H1 (cell line): ENCODE measurements around the gene LAMA3. TPM values are rescaled to one million over a fixed set of nuclear protein-coding genes. Genes with fewer than 3 reads are reported as not detected.

Experiments used
- CTCF ChIA-PET: fragments of 300-600 bp; sonication (Branson Sonifier 250); formaldehyde crosslinking; loops from one replicate; lab custom pipeline; 2021; ENCODE audit not compliant: partially characterized antibody; lab: Charles Lee
- POLR2A ChIA-PET: fragments of 300-600 bp; sonication (Branson Sonifier 250); formaldehyde crosslinking; loops from one replicate; lab custom pipeline; 2021; ENCODE audit warnings: inconsistent platforms; ENCODE audit not compliant: partially characterized antibody; lab: Charles Lee
- DNase-seq, 2 experiments: peaks; one replicate each; pipeline versions ENCODE4 v3.0.0 to v3.0.0-alpha.2; 2010 to 2022; ENCODE audit warnings: low spot score in 2 of 2, low read depth in 1 of 2, mixed read lengths in 1 of 2
- FAIRE-seq: peaks from 2 replicates; lab custom pipeline; 2011; peaks lifted over from hg19 to GRCh38; lab: Jason Lieb, UNC
- H2AFZ ChIP-seq: 2 replicates; pipeline ENCODE4 v1.8.1; 2012; ENCODE audit warnings: low read length, inconsistent platforms
- H2AK5ac ChIP-seq: 2 replicates; pipeline ENCODE4 v1.6.1; 2013; ENCODE audit warnings: low read depth, low read length
- H2BK120ac ChIP-seq: replicated peaks from 2 replicates; pipeline ENCODE3; 2013; ENCODE audit warnings: low read depth, low read length, inconsistent platforms
- H2BK12ac ChIP-seq: 2 replicates; pipeline ENCODE4 v1.6.1; 2013; ENCODE audit warnings: low read depth, low read length
- H2BK15ac ChIP-seq: 2 replicates; pipeline ENCODE4 v1.6.1; 2013; ENCODE audit warnings: low read length
- H2BK20ac ChIP-seq: 2 replicates; pipeline ENCODE4 v1.6.1; 2013; ENCODE audit warnings: low read length
- H2BK5ac ChIP-seq: 2 replicates; pipeline ENCODE4 v1.6.1; 2013; ENCODE audit warnings: low read depth, low read length
- H3K14ac ChIP-seq: 2 replicates; pipeline ENCODE4 v1.6.1; 2013; ENCODE audit warnings: inconsistent platforms; ENCODE audit not compliant: insufficient read length
- H3K18ac ChIP-seq: 2 replicates; pipeline ENCODE4 v1.6.1; 2013; ENCODE audit warnings: low read length; ENCODE audit errors: extremely low read depth
- H3K23ac ChIP-seq: 2 replicates; pipeline ENCODE4 v1.6.1; 2013; ENCODE audit warnings: inconsistent platforms; ENCODE audit not compliant: insufficient read length
- H3K23me2 ChIP-seq: 2 replicates; pipeline ENCODE4 v1.6.1; 2013; ENCODE audit warnings: low read depth, low read length
- H3K27ac ChIP-seq: 2 replicates; pipeline ENCODE4 v1.6.1; 2011; ENCODE audit warnings: low read depth, low read length, inconsistent platforms
- H3K27me3 ChIP-seq, 4 experiments: replicated peaks in 1 of 4; 1 replicate in 1 of 4; 2 replicates in 3 of 4; pipeline versions ENCODE4 v1.6.1 to v1.8.1; 2011 to 2013; ENCODE audit warnings: low read length in 3 of 4, mild to moderate bottlenecking in 3 of 4, inconsistent platforms in 2 of 4, mixed read lengths in 2 of 4, moderate library complexity in 1 of 4; ENCODE audit not compliant: control insufficient read depth in 3 of 4, insufficient read depth in 3 of 4; ENCODE audit errors: extremely low read depth in 1 of 4
- H3K36me3 ChIP-seq, 4 experiments: 2 replicates each; pipeline versions ENCODE4 v1.6.1 to v1.8.1; 2011 to 2013; ENCODE audit warnings: mild to moderate bottlenecking in 4 of 4, low read length in 3 of 4, moderate library complexity in 2 of 4, control low read depth in 1 of 4, inconsistent platforms in 1 of 4; ENCODE audit not compliant: insufficient read depth in 4 of 4, control insufficient read depth in 2 of 4
- H3K4ac ChIP-seq: replicated peaks from 2 replicates; pipeline ENCODE3; 2013; ENCODE audit warnings: low read length, low read depth, mixed read lengths, inconsistent platforms; ENCODE audit not compliant: insufficient read length
- H3K4me1 ChIP-seq, 4 experiments: replicated peaks in 1 of 4; 1 replicate in 1 of 4; 2 replicates in 3 of 4; pipeline versions ENCODE4 v1.6.1 to v1.8.1; 2011 to 2013; ENCODE audit warnings: low read length in 3 of 4, inconsistent platforms in 2 of 4, mixed read lengths in 1 of 4; ENCODE audit not compliant: insufficient read depth in 4 of 4, control insufficient read depth in 3 of 4
- H3K4me2 ChIP-seq, 2 experiments: 2 replicates each; pipeline versions ENCODE4 v1.6.1 to v1.8.1; 2011 to 2013; ENCODE audit warnings: low read depth in 2 of 2, low read length in 2 of 2, control low read depth in 1 of 2, inconsistent platforms in 1 of 2, mild to moderate bottlenecking in 1 of 2; ENCODE audit not compliant: insufficient read depth in 1 of 2
- H3K4me3 ChIP-seq, 4 experiments: fragments of 200-600, 300-600 bp in 1 of 4; sonication (generic), shearing (Covaris generic), sonication (Bioruptor Twin) in 1 of 4; 2 replicates each; pipeline versions ENCODE4 v1.5.1 to v1.8.1; 2011 to 2016; ENCODE audit warnings: low read length in 4 of 4, low read depth in 3 of 4, control low read depth in 2 of 4, inconsistent platforms in 2 of 4, mild to moderate bottlenecking in 2 of 4, mixed read lengths in 1 of 4, moderate library complexity in 1 of 4; ENCODE audit not compliant: insufficient read depth in 2 of 4; ENCODE audit errors: extremely low read depth in 1 of 4
- H3K56ac ChIP-seq: replicated peaks from 2 replicates; pipeline ENCODE3; 2013; ENCODE audit warnings: low read depth, mild to moderate bottlenecking, mixed read lengths, low read length, inconsistent platforms; ENCODE audit not compliant: insufficient read length
- H3K79me1 ChIP-seq: 2 replicates; pipeline ENCODE4 v1.6.1; 2013; ENCODE audit warnings: low read depth, low read length, control low read depth
- H3K79me2 ChIP-seq, 2 experiments: 2 replicates each; pipeline versions ENCODE4 v1.6.1 to v1.8.1; 2012 to 2013; ENCODE audit warnings: low read length in 2 of 2, mild to moderate bottlenecking in 2 of 2, inconsistent platforms in 1 of 2; ENCODE audit not compliant: insufficient read depth in 2 of 2, control insufficient read depth in 1 of 2
- H3K9ac ChIP-seq, 4 experiments: replicated peaks in 1 of 4; 1 replicate in 1 of 4; 2 replicates in 3 of 4; pipeline versions ENCODE4 v1.6.1 to v1.8.1; 2011 to 2013; ENCODE audit warnings: low read depth in 3 of 4, low read length in 3 of 4, control low read depth in 2 of 4, mild to moderate bottlenecking in 2 of 4, moderate library complexity in 2 of 4, inconsistent platforms in 1 of 4; ENCODE audit errors: extremely low read depth in 1 of 4
- H3K9me3 ChIP-seq, 2 experiments: 2 replicates each; pipeline versions ENCODE4 v1.6.1 to v1.8.1; 2012 to 2013; ENCODE audit warnings: mild to moderate bottlenecking in 2 of 2, moderate library complexity in 2 of 2, control low read depth in 1 of 2, inconsistent platforms in 1 of 2, low read depth in 1 of 2, low read length in 1 of 2, mixed read lengths in 1 of 2; ENCODE audit not compliant: insufficient read depth in 2 of 2
- H4K20me1 ChIP-seq, 2 experiments: replicated peaks in 1 of 2; 2 replicates each; pipeline versions ENCODE3 to v1.8.1; 2011 to 2013; ENCODE audit warnings: inconsistent platforms in 2 of 2, low read length in 2 of 2, mild to moderate bottlenecking in 1 of 2; ENCODE audit not compliant: insufficient read depth in 2 of 2, control insufficient read depth in 1 of 2
- H4K5ac ChIP-seq: 2 replicates; pipeline ENCODE4 v1.6.1; 2013; ENCODE audit warnings: low read length, low read depth, mixed read lengths, inconsistent platforms; ENCODE audit not compliant: insufficient read length
- H4K8ac ChIP-seq: 2 replicates; pipeline ENCODE4 v1.8.0; 2013; ENCODE audit warnings: mild to moderate bottlenecking, moderate library complexity, low read length, inconsistent platforms; ENCODE audit not compliant: insufficient read depth; ENCODE audit errors: extremely low read depth
- H4K91ac ChIP-seq: replicated peaks from 2 replicates; pipeline ENCODE3; 2013; ENCODE audit warnings: low read length, mixed read lengths, inconsistent platforms; ENCODE audit not compliant: insufficient read length
- ASH2L ChIP-seq: fragments of 200-600, 300-600 bp; sonication (generic); IDR thresholded peaks from one replicate; pipeline ENCODE4 v1.7.1; 2017; ENCODE audit warnings: low read length
- HDAC6 ChIP-seq: IDR thresholded peaks from one replicate; pipeline ENCODE4 v1.7.1; 2012; ENCODE audit warnings: low read depth, mild to moderate bottlenecking, inconsistent platforms, low read length, moderate library complexity
- JUN ChIP-seq: IDR thresholded peaks from 2 replicates; pipeline ENCODE4 v1.6.1; 2011; ENCODE audit warnings: low read depth, mild to moderate bottlenecking, improper control_type of control experiment, low read length
- KDM1A ChIP-seq: fragments of 200-600, 300-600 bp; sonication (generic); IDR thresholded peaks from 2 replicates; pipeline ENCODE4 v1.7.1; 2016; ENCODE audit warnings: mild to moderate bottlenecking, low read length, borderline replicate concordance
- PHF8 ChIP-seq: fragments of 200-600 bp; sonication (generic); conservative IDR thresholded peaks from 2 replicates; pipeline ENCODE4 v1.7.1; 2012; ENCODE audit warnings: low read depth, mild to moderate bottlenecking, inconsistent platforms, low read length, moderate library complexity
- POLR2A ChIP-seq, 2 experiments: IDR thresholded peaks; 1 replicate in 1 of 2; 2 replicates in 1 of 2; pipeline ENCODE4 v1.6.1; 2011; ENCODE audit warnings: low read depth in 2 of 2, low read length in 2 of 2, mild to moderate bottlenecking in 2 of 2; ENCODE audit errors: control extremely low read depth in 1 of 2
- POU5F1 ChIP-seq: IDR thresholded peaks from 2 replicates; pipeline ENCODE4 v1.6.1; 2011; ENCODE audit warnings: low read depth, mild to moderate bottlenecking, low read length, moderate library complexity
- RBBP5 ChIP-seq: IDR thresholded peaks from 2 replicates; pipeline ENCODE4 v1.7.1; 2012; ENCODE audit warnings: low read depth, mild to moderate bottlenecking, inconsistent platforms, low read length, moderate library complexity, borderline replicate concordance
- SAP30 ChIP-seq: fragments of 300-600 bp; sonication (generic); IDR thresholded peaks from 2 replicates; pipeline ENCODE4 v1.7.1; 2012; ENCODE audit warnings: low read length, moderate library complexity, mild to moderate bottlenecking, inconsistent platforms; ENCODE audit not compliant: insufficient read depth, insufficient replicate concordance
- SIX5 ChIP-seq: IDR thresholded peaks from 2 replicates; pipeline ENCODE4 v1.6.1; 2011; ENCODE audit warnings: mild to moderate bottlenecking, low read depth, low read length
- SP1 ChIP-seq: IDR thresholded peaks from 2 replicates; pipeline ENCODE4 v1.6.1; 2011; ENCODE audit warnings: low read depth, low read length
- SRF ChIP-seq: IDR thresholded peaks from 2 replicates; pipeline ENCODE4 v1.6.1; 2011; ENCODE audit warnings: mild to moderate bottlenecking, low read depth, low read length, moderate library complexity
- WGBS, 2 experiments: shearing (Covaris generic) in 1 of 2; methylation state at CpG; one replicate each; pipeline versions ENCODE4 v1.1.6 to v1.1.7; 2013 to 2015; ENCODE audit warnings: low lambda C conversion rate in 2 of 2, mixed read lengths in 2 of 2, inconsistent platforms in 1 of 2, low coverage in 1 of 2, missing lambda C conversion rate in 1 of 2; ENCODE audit not compliant: insufficient replicate concordance in 2 of 2, insufficient coverage in 1 of 2, insufficient read length in 1 of 2; ENCODE audit errors: extremely low coverage in 1 of 2, missing lambda C conversion rate in 1 of 2; 5-methylcytosine and 5-hydroxymethylcytosine counted together
- polyA plus RNA-seq, 7 experiments: library from polyadenylated mRNA; depleted of rRNA in 3 of 7; stranded (reverse) in 5 of 7; unstranded in 2 of 7; fragments of >200 nt in 5 of 7; fragments of 200-250 nt in 2 of 7; gene quantifications; 1 replicate in 5 of 7; 2 replicates in 1 of 7; 4 replicates in 1 of 7; pipeline versions ENCODE4 v1.2.1 to v1.2.3, GENCODE V29; 2011 to 2013; ENCODE audit warnings: missing spikeins in 2 of 7, mixed read lengths in 2 of 7
- total RNA-seq: library from RNA; stranded (reverse); fragmentation: NEBNext Ultra II Directional; extraction: Animal tissue kit (Norgen Biotek cat#: 25700); gene quantifications from 2 replicates; pipeline ENCODE4 v1.2.1, GENCODE V29; 2021
- TF ChIP-seq, protein P1 (sequence below), 3 experiments: IDR thresholded peaks; 1 replicate in 2 of 3; 2 replicates in 1 of 3; pipeline versions ENCODE4 v1.5.1 to v1.6.1; 2011; ENCODE audit warnings: low read length in 3 of 3, mild to moderate bottlenecking in 3 of 3, inconsistent platforms in 2 of 3, low read depth in 1 of 3, moderate library complexity in 1 of 3; ENCODE audit not compliant: insufficient read depth in 1 of 3; ENCODE audit errors: control extremely low read depth in 1 of 3

Gene LAMA3
- total and polyA plus RNA-seq, 2 of the 8 experiments (the other 6 are each of a cell fraction or from before 2014, with no cell fraction given), result 0.76 to 5.0 TPM

DNA sequence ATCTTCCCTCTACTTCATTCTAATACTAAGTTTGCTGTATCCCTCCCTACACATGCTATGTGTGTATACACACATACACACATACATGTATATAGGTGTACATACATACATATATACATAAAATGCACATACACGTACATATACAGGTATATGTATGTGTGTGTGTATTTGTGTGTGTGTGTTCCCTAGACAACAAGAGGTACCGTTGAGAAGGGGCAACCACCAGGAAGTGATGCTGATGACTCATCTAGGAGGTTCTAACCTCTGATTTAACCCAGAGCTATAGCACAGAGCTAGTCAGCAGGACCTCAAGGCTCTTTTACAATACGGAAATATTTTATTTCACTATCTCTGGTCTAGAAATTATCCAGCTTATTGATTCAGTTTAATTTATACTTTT lies 139.2 kb downstream of the LAMA3 start:
- H3K9ac ChIP-seq, result no peak overlapping the region
- H2BK12ac ChIP-seq, result no peak overlapping the region
- ChIA-PET POLR2A (no interaction called here), CTCF (interaction anchor here (0.9 to 2.1 kb wide), 3 partner anchors 10 to 90 kb away, joined by 3 to 9 read pairs (median 6); no protein-coding TSS in a partner anchor)
- H3K4me1 ChIP-seq, result no peaks in the 10 kb centered on the region
- H3K14ac ChIP-seq, result no peak overlapping the region
- H4K8ac ChIP-seq, result no peak overlapping the region
- no peaks in the 10 kb centered on the region for H3K36me3 ChIP-seq
- H4K5ac ChIP-seq, result no peak overlapping the region
- no peaks in the 10 kb centered on the region for H4K20me1 ChIP-seq
- no peak overlapping the region for H3K4me2 ChIP-seq
- H2BK120ac ChIP-seq, result no peak overlapping the region
- H3K23ac ChIP-seq, result no peak overlapping the region
- no peak overlapping the region for H3K4ac ChIP-seq
- no peak overlapping the region for H2BK15ac ChIP-seq
- H3K27me3 ChIP-seq, result no peaks in the 10 kb centered on the region
- H2AK5ac ChIP-seq, result no peak overlapping the region
- no peaks in the 10 kb centered on the region for H3K23me2 ChIP-seq
- H3K56ac ChIP-seq, result no peak overlapping the region
- H3K79me2 ChIP-seq, result no peaks in the 10 kb centered on the region
- FAIRE-seq (no peak), DNase-seq (no peak)
- H3K27ac ChIP-seq, result no peak overlapping the region
- H3K18ac ChIP-seq, result no peak overlapping the region
- no peak overlapping the region for H2BK20ac ChIP-seq
- H3K9me3 ChIP-seq, result no peaks in the 10 kb centered on the region
- H3K79me1 ChIP-seq, result no peaks in the 10 kb centered on the region
- H2AFZ ChIP-seq, result no peak overlapping the region
- H2BK5ac ChIP-seq, result no peak overlapping the region
- no peak overlapping the region for H3K4me3 ChIP-seq
- 92% methylated on average over 3 of the region's 3 CpGs; no CpG with 5 or more reads in 1 of the 2 experiments for WGBS, 2 experiments
- H4K91ac ChIP-seq, result no peak overlapping the region
- no peak for TF ChIP-seq HDAC6
- TF ChIP-seq RBBP5, result no peak
- TF ChIP-seq SIX5, result no peak
- no peak for TF ChIP-seq SP1
- TF ChIP-seq, protein P1, sequence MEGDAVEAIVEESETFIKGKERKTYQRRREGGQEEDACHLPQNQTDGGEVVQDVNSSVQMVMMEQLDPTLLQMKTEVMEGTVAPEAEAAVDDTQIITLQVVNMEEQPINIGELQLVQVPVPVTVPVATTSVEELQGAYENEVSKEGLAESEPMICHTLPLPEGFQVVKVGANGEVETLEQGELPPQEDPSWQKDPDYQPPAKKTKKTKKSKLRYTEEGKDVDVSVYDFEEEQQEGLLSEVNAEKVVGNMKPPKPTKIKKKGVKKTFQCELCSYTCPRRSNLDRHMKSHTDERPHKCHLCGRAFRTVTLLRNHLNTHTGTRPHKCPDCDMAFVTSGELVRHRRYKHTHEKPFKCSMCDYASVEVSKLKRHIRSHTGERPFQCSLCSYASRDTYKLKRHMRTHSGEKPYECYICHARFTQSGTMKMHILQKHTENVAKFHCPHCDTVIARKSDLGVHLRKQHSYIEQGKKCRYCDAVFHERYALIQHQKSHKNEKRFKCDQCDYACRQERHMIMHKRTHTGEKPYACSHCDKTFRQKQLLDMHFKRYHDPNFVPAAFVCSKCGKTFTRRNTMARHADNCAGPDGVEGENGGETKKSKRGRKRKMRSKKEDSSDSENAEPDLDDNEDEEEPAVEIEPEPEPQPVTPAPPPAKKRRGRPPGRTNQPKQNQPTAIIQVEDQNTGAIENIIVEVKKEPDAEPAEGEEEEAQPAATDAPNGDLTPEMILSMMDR (IDR thresholded peaks at IDR 0.05; ENCODE audit: control extremely low read depth in 1 of 3, insufficient read depth in 1 of 3, low read depth in 1 of 3, low read length in 3 of 3), result no peak
- no peak for TF ChIP-seq JUN
- no peak for TF ChIP-seq PHF8
- TF ChIP-seq SAP30, result no peak
- no peak for TF ChIP-seq ASH2L
- TF ChIP-seq POLR2A (IDR thresholded peaks at IDR 0.05; ENCODE audit: control extremely low read depth in 1 of 2, low read depth in 2 of 2, low read length in 2 of 2), result no peak
- no peak for TF ChIP-seq SRF
- TF ChIP-seq POU5F1, result no peak
- TF ChIP-seq KDM1A, result no peak
